K562 (cell line): ENCODE data around the gene ABL1. TPM values are rescaled to one million over a fixed set of nuclear protein-coding genes. Genes with fewer than 3 reads are reported as not detected.

Experiments
- ATAC-seq: fragments of 200-7000 bp; cut with Tn5 transposase; 3 replicates; pipeline ENCODE4 v1.9.1; 2020; ENCODE audit warnings: moderate library complexity
- BruUV-seq: library from RNA; stranded (reverse); fragments of 400-500 nt; replicated peaks from 2 replicates; lab custom pipeline; 2021; lab: Mats Ljungman, UMichigan
- CTCF ChIA-PET: fragments of 300-600 bp; formaldehyde crosslinking; extraction: SDS; loops from one replicate; lab custom pipeline; 2021; ENCODE audit warnings: low intra/inter-chr PET ratio; lab: Yijun Ruan, JAX
- POLR2A ChIA-PET: fragments of 300-600, 350-650 bp; sonication (Branson Sonifier 250); formaldehyde crosslinking; extraction: SDS; loops from one replicate; lab custom pipeline; 2021; ENCODE audit warnings: antibody characterized with exemption, inconsistent platforms; lab: Yijun Ruan, JAX
- DNase-seq, 4 experiments: peaks; one replicate each; pipeline versions ENCODE4 v3.0.0 to v3.0.0-alpha.2; 2011 to 2018; ENCODE audit warnings: low spot score in 3 of 4, mixed read lengths in 3 of 4; ENCODE audit errors: extremely low read depth in 1 of 4
- FAIRE-seq: peaks from 2 replicates; lab custom pipeline; 2011; peaks lifted over from hg19 to GRCh38; lab: Jason Lieb, UNC
- H2AFZ ChIP-seq: 2 replicates; pipeline ENCODE4 v1.6.0; 2011; ENCODE audit warnings: low read depth, low read length, control low read depth, inconsistent platforms
- H3K27ac ChIP-seq: fragments of 200-600 bp; 3 replicates; pipeline ENCODE4 v1.8.0; 2011; ENCODE audit warnings: low read depth, mild to moderate bottlenecking, control low read depth, inconsistent platforms, low read length, moderate library complexity, mixed read lengths; ENCODE audit errors: extremely low read depth
- H3K27me3 ChIP-seq, 2 experiments: fragments of 300-600 bp in 1 of 2; 2 replicates in 1 of 2; 3 replicates in 1 of 2; pipeline versions ENCODE4 v1.6.0 to v1.8.0; 2011; ENCODE audit warnings: inconsistent platforms in 2 of 2, low read length in 2 of 2, mild to moderate bottlenecking in 1 of 2, mixed read lengths in 1 of 2, moderate library complexity in 1 of 2; ENCODE audit not compliant: control insufficient read depth in 2 of 2, insufficient read depth in 2 of 2
- H3K36me3 ChIP-seq: fragments of 300-600 bp; 3 replicates; pipeline ENCODE4 v1.8.0; 2011; ENCODE audit warnings: mild to moderate bottlenecking, low read length, inconsistent platforms; ENCODE audit not compliant: control insufficient read depth, insufficient read depth
- H3K4me1 ChIP-seq, 2 experiments: fragments of 200-600 bp in 1 of 2; replicated peaks in 1 of 2; 2 replicates in 1 of 2; 3 replicates in 1 of 2; pipeline versions ENCODE4 v1.5.1 to v1.8.0; 2011; ENCODE audit warnings: inconsistent platforms in 2 of 2, low read length in 2 of 2, mild to moderate bottlenecking in 1 of 2, mixed read lengths in 1 of 2, moderate library complexity in 1 of 2; ENCODE audit not compliant: control insufficient read depth in 2 of 2, insufficient read depth in 2 of 2
- H3K4me2 ChIP-seq: 2 replicates; pipeline ENCODE4 v1.6.1; 2011; ENCODE audit warnings: low read length, control low read depth, inconsistent platforms, mixed read lengths; ENCODE audit not compliant: insufficient read depth
- H3K4me3 ChIP-seq: fragments of 200-600 bp; sonication (generic), shearing (Covaris generic); 2 replicates; pipeline ENCODE4 v1.5.1; 2016; ENCODE audit warnings: control low read depth, inconsistent platforms
- H3K79me2 ChIP-seq: fragments of 200-600 bp; 3 replicates; pipeline ENCODE4 v1.8.0; 2011; ENCODE audit warnings: low read length, inconsistent platforms; ENCODE audit not compliant: control insufficient read depth, insufficient read depth
- H3K9ac ChIP-seq, 2 experiments: 2 replicates each; pipeline versions ENCODE4 v1.6.0 to v1.6.1; 2011; ENCODE audit warnings: low read depth in 2 of 2, low read length in 2 of 2, control low read depth in 1 of 2, inconsistent platforms in 1 of 2, mild to moderate bottlenecking in 1 of 2, mixed read lengths in 1 of 2; ENCODE audit not compliant: insufficient read depth in 1 of 2
- H3K9me1 ChIP-seq: one replicate; pipeline ENCODE4 v1.6.0; 2011; ENCODE audit warnings: inconsistent platforms, mild to moderate bottlenecking, low read length, moderate library complexity; ENCODE audit not compliant: control insufficient read depth, insufficient read depth
- H3K9me3 ChIP-seq: replicated peaks from 2 replicates; pipeline ENCODE4 v1.5.1; 2011; ENCODE audit warnings: low read depth, low read length, inconsistent platforms; ENCODE audit not compliant: control insufficient read depth, insufficient read depth
- H4K20me1 ChIP-seq: replicated peaks from 2 replicates; pipeline ENCODE4 v1.6.1; 2011; ENCODE audit warnings: low read length, inconsistent platforms, mixed read lengths; ENCODE audit not compliant: control insufficient read depth, insufficient read depth
- FOSL1 ChIP-seq: fragments of 200-800 bp; sonication (Bioruptor generic); conservative IDR thresholded peaks from 2 replicates; pipeline ENCODE4 v1.6.1; 2016; ENCODE audit warnings: missing genetic modification characterization, missing compliant biosample characterization
- ZNF239 ChIP-seq: fragments of 250-450 bp; sonication (Bioruptor Pico); IDR thresholded peaks from 2 replicates; pipeline ENCODE4 v1.4.0; 2020; ENCODE audit warnings: mild to moderate bottlenecking
- WGBS: fragments of 100-300 bp; shearing (Covaris generic); methylation state at CpG from one replicate; pipeline ENCODE4 v1.1.6; 2016; ENCODE audit warnings: low coverage, mixed read lengths; ENCODE audit not compliant: insufficient coverage; ENCODE audit errors: missing lambda C conversion rate; 5-methylcytosine and 5-hydroxymethylcytosine counted together
- in situ Hi-C: fragments of 300-500 bp; cut with MboI; formaldehyde crosslinking; loops from 4 replicates; pipeline ENCODE4 v1.15.0; 2018; ENCODE audit warnings: inconsistent platforms, mixed read lengths
- intact Hi-C: fragments of 100-400 bp; cut with micrococcal nuclease; formaldehyde crosslinking; loops from 2 replicates; pipeline ENCODE4 v1.14.2; 2022
- polyA plus RNA-seq, 8 experiments: library from polyadenylated mRNA; depleted of rRNA in 4 of 8; stranded (reverse) in 5 of 8; unstranded in 3 of 8; fragments of >200 nt; fragmentation: Nextera tagmentation in 2 of 8; fragmentation: Illumina TruSeq in 1 of 8; extraction: Ambion mirVana in 2 of 8; extraction: Trizol in 1 of 8; gene quantifications; 2 replicates each; pipeline versions ENCODE4 v1.2.1 to v1.2.3, GENCODE V29; 2011 to 2014; ENCODE audit warnings: inconsistent platforms in 1 of 8, missing spikeins in 1 of 8
- total RNA-seq, 7 experiments: library from RNA; depleted of rRNA in 6 of 7; stranded (reverse); fragments of >200 nt in 6 of 7; fragmentation: Illumina TruSeq in 2 of 7; extraction: Trizol in 2 of 7; gene quantifications; 2 replicates each; pipeline versions ENCODE4 v1.2.1 to v1.2.3, GENCODE V29; 2011 to 2021; ENCODE audit warnings: low replicate concordance in 1 of 7
- TF ChIP-seq, protein P1 (sequence below): fragments of 250-450 bp; sonication (Bioruptor Pico); IDR thresholded peaks from 2 replicates; pipeline ENCODE4 v1.4.0; 2020; ENCODE audit warnings: mild to moderate bottlenecking
- TF ChIP-seq, protein P2 (sequence below): sonication (generic); formaldehyde crosslinking; IDR thresholded peaks from 2 replicates; pipeline ENCODE4 v1.8.1; 2023; ENCODE audit warnings: mild to moderate bottlenecking, missing genetic modification reagents, moderate library complexity
- TF ChIP-seq, protein P3 (sequence below): sonication (generic); formaldehyde crosslinking; IDR thresholded peaks from 2 replicates; pipeline ENCODE4 v1.8.1; 2023; ENCODE audit warnings: mild to moderate bottlenecking, missing genetic modification reagents
- TF ChIP-seq, protein P4 (sequence below), 2 experiments: fragments of 450-650 bp in 1 of 2; sonication (generic) in 1 of 2; formaldehyde crosslinking; conservative IDR thresholded peaks; 2 replicates each; pipeline versions ENCODE4 v1.4.0 to v1.8.1; 2020 to 2022; ENCODE audit warnings: mild to moderate bottlenecking in 1 of 2, missing genetic modification reagents in 1 of 2

The ABL1 gene
- total and polyA plus RNA-seq, 9 of the 15 experiments (the other 6 are each of a cell fraction or from before 2014, with no cell fraction given): 1.5 to 130 (median 37.8) TPM

DNA sequence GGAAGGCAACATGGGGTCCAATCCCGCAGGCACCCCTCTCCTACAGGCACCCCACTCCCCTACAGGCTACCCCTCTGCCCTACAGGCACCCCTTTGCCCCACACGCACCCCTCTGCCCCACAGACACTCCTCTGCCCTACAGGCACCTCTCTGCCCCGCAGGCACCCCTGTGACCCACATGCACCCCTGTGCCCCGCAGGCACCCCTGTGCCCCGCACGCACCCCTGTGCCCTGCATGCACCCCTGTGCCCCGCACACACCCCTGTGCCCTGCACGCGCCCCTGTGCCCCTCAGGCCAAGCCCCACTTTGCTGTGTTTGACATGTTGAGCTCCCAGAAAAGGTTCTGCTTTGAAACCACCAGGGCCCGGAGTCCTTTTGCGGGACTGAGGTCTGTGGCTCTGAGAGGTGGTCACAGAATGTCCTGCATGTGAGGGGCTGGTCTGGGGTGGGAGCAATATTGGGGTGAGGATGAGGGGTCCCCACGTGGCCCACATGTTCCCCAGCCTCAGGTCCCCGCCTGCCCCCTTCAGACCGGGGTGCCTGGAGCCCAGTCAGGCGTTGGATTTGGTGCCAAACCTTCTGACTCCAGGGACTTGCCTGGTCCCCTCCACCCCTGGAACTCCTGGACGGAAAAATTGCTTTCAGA is 62.2 kb downstream of the ABL1 start (continued):
- TF ChIP-seq, protein P1, sequence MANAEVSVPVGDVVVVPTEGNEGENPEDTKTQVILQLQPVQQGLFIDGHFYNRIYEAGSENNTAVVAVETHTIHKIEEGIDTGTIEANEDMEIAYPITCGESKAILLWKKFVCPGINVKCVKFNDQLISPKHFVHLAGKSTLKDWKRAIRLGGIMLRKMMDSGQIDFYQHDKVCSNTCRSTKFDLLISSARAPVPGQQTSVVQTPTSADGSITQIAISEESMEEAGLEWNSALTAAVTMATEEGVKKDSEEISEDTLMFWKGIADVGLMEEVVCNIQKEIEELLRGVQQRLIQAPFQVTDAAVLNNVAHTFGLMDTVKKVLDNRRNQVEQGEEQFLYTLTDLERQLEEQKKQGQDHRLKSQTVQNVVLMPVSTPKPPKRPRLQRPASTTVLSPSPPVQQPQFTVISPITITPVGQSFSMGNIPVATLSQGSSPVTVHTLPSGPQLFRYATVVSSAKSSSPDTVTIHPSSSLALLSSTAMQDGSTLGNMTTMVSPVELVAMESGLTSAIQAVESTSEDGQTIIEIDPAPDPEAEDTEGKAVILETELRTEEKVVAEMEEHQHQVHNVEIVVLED (CRISPR knock-in tag): no peak

DNA sequence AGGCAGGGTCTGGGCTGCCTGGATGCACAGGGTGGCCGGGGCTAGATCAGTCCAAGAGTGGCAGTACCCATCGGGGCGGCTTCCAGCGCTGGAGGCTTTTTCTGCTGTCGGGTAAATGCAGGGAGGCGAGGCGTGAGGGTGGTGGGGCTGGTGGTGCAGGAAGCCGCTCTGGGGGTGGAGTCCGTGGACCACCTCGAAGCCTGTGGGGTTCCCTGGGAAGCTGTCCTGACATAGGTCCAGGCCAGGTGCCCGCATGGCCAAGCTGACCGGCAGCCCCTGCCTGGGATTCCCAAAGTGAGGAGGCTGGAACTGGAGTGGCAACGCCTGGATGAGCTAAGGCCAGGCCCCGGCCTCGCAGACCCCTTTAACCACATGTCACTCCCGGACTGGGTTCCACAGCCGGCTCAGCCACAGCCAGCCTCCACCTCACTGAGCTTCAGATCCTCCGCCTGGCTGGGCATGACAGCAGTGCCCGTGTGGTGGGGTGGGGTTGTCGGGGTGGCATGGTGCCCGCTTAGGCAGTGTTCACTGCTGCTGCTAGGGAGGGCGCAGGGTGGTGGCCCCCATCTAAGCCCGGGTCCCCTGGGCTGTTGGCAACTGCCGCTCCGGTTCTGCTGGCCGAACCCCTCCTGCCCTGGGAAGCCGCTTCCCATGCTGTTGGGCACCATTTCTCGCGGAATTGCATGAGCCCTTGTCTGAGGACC is 62.9 kb downstream of the ABL1 start:
- Histone ChIP-seq H2AFZ (no peak overlapping the region), H3K9me1 (peaks cover 17% of the 10 kb centered on the region), H3K9me3 (no peaks in the 10 kb centered on the region), H3K27ac (no peak overlapping the region), H3K36me3 (peaks cover 2% of the 10 kb centered on the region; the same call in 2 of the 3 replicates), H3K4me1 (peaks cover 6 to 84% of the 10 kb centered on the region in 2 experiments; a peak in 4 of 5 replicates), H3K27me3 (peaks cover 59 to 73% of the 10 kb centered on the region in 2 experiments), H3K9ac (peak overlapping the region in 1 of 2 experiments; percentile 26; a peak in 1 of 4 replicates), H3K4me2 (no peak overlapping the region), H4K20me1 (peaks cover 94% of the 10 kb centered on the region), H3K79me2 (no peaks in the 10 kb centered on the region), H3K4me3 (no peak overlapping the region)
- in situ Hi-C loops (no loop called here), intact Hi-C loops (no loop called here)
- ATAC-seq (no peak), FAIRE-seq (no peak), DNase-seq (peak in 2 of 4 experiments; percentile 70 to 73)
- ChIA-PET CTCF (no interaction called here), POLR2A (interaction anchor here (0.6 to 11.0 kb wide), 11 partner anchors 10 to 319 kb away, joined by 3 to 334 read pairs (median 4); no protein-coding TSS in a partner anchor)
- WGBS: 20% methylated on average over 29 of the region's 29 CpGs
- no TSS peak for BruUV-seq
- TF ChIP-seq, protein P2, sequence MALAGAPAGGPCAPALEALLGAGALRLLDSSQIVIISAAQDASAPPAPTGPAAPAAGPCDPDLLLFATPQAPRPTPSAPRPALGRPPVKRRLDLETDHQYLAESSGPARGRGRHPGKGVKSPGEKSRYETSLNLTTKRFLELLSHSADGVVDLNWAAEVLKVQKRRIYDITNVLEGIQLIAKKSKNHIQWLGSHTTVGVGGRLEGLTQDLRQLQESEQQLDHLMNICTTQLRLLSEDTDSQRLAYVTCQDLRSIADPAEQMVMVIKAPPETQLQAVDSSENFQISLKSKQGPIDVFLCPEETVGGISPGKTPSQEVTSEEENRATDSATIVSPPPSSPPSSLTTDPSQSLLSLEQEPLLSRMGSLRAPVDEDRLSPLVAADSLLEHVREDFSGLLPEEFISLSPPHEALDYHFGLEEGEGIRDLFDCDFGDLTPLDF (CRISPR knock-in tag): peak; percentile 15; the same call in 1 of the 2 replicates
- TF ChIP-seq FOSL1 (tag) (no peak), ZNF239 (CRISPR knock-in tag) (no peak)
- TF ChIP-seq, protein P3, sequence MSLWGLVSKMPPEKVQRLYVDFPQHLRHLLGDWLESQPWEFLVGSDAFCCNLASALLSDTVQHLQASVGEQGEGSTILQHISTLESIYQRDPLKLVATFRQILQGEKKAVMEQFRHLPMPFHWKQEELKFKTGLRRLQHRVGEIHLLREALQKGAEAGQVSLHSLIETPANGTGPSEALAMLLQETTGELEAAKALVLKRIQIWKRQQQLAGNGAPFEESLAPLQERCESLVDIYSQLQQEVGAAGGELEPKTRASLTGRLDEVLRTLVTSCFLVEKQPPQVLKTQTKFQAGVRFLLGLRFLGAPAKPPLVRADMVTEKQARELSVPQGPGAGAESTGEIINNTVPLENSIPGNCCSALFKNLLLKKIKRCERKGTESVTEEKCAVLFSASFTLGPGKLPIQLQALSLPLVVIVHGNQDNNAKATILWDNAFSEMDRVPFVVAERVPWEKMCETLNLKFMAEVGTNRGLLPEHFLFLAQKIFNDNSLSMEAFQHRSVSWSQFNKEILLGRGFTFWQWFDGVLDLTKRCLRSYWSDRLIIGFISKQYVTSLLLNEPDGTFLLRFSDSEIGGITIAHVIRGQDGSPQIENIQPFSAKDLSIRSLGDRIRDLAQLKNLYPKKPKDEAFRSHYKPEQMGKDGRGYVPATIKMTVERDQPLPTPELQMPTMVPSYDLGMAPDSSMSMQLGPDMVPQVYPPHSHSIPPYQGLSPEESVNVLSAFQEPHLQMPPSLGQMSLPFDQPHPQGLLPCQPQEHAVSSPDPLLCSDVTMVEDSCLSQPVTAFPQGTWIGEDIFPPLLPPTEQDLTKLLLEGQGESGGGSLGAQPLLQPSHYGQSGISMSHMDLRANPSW (CRISPR knock-in tag): peak; percentile 69
- TF ChIP-seq, protein P4, sequence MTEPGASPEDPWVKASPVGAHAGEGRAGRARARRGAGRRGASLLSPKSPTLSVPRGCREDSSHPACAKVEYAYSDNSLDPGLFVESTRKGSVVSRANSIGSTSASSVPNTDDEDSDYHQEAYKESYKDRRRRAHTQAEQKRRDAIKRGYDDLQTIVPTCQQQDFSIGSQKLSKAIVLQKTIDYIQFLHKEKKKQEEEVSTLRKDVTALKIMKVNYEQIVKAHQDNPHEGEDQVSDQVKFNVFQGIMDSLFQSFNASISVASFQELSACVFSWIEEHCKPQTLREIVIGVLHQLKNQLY (CRISPR knock-in tag; conservative IDR thresholded peaks at IDR 0.05): 0 out of 4 replicates have a peak, but pooled peaks of 1 of the 2 experiments have one; percentile 21
